AG08396 (cell line): ENCODE measurements around the gene TRIM41.
"Not testable (repeated sequence)": the region's sequence is repeated elsewhere in the genome, so short reads cannot be mapped to it uniquely, and the experiment has no call there.

Experiments
- DNase-seq: peaks from one replicate; pipeline ENCODE4 v3.0.0; 2012; ENCODE audit warnings: low spot score, mixed read lengths

The TRIM41 gene

DNA sequence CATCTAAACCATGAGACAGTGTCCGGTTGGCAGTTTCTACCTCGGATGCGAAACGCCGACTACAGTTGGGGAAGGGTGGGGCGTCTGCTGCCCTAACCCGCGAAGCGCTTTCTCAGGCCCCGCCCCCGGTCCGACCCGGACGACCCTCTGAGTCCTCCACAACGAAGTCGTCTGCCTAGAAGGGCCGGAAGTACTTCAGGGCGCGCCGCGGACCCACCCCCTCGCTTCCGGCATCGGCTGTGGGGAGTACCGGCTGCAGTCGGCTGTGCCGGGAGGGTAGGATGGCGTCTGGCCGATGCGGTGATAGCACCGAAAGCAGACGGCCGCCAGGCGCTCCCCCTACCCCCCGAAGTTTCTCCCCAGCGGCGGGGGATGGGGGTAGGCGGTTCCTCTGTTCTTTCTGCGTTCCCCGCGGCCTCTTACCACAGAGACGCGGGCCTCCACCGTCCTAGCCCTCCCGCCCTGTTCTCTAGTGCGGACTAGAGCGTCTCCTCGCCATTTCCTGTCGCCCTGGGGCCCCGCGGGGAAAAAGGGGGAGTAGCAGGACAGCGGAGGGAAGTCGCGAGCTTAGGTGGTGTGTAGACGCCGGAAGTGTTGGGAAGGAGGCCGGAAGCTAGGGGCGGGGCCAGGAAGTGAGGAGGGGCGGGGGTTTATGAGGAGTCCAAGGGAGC, at the start of gene TRIM41:
TSS of gene TRIM41 (plus strand) at position 224 of the 671 bp plus-strand sequence. CDS start 719 bp downstream, outside the sequence.
- DNase-seq = peak; percentile 92

GRCh38 chr5:181173420-181174342, 49.4 kb upstream of the TRIM41 start:
- DNase-seq = peak; percentile 54

DNA sequence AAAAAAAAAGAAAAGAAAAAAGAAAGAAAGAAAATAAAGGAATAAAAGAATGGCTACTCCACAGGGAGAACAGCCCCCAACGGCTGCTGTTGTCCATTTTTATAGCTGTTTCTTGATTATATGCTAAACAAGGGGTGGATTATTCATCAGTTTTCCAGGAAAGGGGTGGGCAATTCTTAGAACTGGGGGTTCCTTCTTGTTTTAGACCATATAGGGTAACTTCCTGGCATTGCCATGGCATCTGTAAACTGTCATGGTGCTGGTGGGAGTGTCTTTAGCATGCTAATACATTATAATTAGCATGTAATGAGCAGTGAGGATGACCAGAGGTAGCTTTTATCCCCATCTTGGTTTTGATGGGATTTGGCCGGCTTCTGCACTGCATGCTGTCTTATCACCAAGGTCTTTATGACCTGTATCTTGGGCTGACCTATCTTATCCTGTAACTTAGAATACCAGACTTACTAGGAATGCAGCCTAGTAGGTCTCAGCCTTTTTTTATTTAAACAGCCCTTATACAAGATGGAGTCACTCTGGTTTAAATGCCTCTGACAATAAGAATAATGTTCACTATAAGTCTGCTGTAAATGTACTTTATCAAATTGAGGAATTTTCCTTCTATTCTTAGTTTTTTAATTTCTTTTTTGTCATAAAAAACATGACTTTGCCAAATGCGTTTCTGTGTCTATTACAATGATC, 46.7 kb upstream of the TRIM41 start:
- no peak for DNase-seq

DNA sequence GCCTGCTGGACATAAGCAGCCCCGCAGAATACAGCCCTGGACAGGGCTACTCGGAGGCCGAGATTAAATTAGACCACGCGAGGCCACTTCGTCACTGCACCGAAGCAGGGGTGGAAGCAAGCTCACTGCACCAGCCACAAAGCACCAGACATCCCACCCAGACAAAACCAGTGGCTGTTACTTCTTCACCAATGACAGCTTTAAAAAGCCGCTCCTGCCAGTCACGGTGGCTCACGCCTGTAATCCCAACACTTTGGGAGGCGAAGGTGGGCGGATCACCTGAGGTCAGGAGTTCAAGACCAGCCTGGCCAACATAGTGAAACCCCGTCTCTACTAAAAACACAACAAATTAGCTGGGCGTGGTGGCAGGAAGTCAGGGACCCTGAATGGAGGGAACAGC, 45.5 kb upstream of the TRIM41 start:
- DNase-seq = not testable (repeated sequence)

DNA sequence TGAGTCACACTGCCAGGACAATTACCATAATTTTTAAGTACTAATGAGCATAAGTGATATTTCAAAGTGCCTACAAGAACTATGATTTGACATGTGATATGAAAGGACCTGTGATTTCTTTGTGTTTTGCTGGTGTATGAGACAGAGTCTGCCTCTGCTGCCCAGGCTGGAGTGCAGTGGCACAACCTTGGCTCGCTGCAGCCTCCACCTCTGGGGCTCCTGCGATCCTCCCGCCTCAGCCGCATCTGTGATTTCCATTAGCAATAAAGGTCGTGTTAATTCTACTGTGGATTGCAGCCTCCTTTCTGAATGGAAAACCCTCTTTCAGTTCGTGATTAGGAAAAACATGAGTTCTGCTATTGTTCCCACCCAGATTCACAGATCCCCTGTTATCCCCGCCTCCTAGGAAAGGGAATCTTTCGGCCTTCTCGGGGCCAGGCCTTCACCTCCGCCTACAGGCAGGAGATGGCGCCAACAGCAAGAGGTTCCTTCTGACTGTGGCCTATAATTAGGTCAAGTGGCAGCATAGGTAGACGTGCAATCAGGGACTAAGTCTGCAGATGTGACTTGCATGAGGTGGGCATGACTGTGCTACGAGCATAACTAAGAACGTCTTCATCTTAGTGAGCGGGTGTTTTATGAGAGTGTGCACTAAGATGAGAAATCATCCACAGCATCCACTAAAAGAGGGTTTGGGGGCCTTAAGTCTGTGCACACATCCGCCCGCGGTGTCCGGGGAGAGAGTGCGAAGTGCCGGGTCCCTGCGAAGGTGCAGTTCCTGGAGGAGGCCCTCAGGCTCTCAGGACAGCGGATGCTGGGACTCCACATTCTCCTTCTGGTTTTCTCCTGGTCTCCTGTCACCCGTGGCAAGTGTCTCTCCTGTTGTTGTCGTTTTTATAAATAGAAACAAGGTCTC, 41.2 kb upstream of the TRIM41 start:
- DNase-seq = peak; percentile 61

DNA sequence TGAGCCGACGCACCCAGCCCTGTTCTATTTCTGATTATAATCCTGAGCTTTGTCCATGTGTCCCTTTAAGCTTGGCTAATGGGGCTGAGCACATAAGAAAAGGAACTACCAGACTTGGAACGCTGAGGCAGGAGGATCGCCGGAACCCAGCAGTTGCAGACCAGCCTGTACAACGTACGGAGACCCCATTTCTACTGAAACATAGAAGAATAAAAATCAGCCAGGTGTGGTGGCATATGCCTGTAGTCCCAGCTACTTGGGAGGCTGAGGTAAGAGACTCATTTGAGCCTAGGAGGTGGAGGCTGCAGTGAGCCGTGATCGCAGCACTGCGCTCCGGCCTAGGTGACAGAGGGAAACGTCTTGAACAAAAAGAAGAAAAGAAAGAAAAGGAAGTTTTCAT, 40.4 kb upstream of the TRIM41 start:
- no peak for DNase-seq

GRCh38 chr5:181184845-181185216, 38.2 kb upstream of the TRIM41 start:
- no peak for DNase-seq

- no peak for DNase-seq
Measured at GRCh38 chr5:181185560-181185959, 37.5 kb upstream of the TRIM41 start.

DNA sequence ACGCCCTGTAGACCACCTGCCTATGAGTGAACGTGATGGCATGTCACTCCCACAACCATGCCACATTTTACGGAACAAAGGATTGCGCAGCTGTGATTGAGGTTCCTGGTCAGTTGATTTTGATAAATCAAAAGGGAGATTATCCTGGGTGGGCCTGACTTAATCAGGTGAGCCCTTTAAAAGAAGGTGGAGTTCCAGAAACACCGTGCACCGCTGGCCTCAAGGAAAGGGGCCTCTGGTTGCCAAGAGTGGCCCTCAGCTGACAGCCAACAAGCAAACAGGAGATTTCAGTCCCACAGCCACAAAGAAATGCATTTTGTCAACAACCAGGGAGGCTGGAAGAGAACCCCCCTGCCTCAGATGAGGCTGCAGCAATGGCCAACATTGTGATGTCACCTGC, 37.1 kb upstream of the TRIM41 start:
- no peak for DNase-seq

DNA sequence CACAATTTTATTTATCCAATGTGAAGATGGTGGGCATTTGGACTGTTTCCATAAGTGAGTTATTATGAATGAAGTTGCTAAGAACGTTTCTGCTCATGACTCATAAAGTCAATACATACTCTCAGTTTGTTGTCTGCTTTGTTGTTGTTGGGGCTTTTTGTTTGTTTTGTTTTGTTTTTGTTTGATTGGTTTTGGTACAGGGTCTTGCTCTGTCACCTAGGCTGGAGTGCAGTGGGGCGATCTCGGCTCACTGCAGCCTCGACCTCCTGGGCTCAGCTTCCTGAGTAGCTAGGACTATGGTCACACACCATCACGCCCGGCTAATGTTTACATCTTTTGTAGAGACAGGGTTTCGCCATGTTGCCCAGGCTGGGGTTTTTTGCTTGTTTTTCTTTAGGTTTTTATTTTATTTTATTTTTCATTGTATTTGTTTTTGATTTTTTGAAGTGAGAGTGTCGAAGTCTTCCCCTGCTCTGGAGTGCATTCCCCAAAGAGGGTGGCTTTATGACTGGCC, 36.0 kb upstream of the TRIM41 start:
- no peak for DNase-seq

DNA sequence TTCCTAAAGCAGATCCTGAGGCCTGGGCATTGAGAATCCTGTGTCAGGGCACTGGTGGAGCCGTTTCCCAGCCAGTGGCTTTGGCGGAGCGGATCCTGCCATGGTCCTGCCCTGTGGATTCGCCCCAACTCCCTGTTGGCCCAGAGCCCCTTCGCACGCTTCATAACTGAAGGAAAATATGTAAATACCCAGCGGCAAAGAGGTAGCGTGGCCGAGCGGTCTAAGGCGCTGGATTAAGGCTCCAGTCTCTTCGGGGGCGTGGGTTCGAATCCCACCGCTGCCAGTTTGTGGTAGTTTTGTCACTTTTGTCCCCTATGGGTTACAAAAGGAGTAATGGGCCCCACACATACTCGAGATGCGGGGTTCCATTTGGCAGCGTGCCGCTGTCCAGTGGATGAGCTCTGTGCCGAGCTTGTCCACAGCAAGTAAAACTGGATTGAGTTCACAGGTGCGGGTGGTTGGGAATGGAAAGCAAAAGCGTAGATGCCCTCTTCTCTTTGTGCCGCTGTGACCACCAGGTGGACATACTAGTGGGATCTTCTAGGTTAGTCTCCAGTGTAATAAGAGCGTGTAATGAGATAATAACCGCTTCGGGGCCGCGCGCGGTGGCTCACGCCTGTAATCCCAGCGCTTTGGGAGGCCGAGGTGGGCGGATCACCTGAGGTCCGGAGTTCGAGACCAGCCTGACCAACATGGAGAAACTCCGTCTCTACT, 35.4 kb upstream of the TRIM41 start:
- DNase-seq = peak; percentile 75

DNA sequence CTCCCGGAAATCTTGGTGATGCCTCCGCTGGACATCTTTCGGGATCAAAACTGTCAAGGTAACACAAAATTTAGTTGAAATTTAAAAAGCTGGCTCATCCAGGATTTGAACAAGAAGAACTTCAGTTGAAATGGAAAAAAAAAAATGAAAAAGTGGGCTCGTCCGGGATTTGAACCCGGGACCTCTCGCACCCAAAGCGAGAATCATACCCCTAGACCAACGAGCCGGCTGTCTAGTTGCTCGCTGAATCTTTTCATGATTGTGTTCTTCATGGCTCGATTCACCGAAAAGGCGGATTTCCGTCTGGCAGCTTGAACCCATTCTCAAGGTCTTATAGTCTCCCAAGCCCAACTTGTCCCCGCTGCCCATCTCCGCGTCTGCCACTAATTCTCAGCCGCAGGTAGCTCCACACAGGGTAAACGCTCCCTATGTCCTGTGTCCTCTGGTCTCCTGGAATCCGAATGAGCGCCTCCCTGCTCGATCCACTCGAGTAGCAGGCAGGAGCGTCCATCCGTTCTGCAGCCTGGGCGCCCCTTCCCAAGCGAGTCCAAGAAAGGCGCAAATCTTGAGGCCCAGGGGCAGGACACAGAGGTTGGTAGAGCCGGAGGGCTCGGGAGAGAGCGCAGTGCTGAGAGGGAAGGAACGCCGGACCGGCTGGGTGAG, 34.2 kb upstream of the TRIM41 start:
- no peak for DNase-seq

- no peak for DNase-seq
Measured at GRCh38 chr5:181189363-181189961, 33.6 kb upstream of the TRIM41 start.

DNA sequence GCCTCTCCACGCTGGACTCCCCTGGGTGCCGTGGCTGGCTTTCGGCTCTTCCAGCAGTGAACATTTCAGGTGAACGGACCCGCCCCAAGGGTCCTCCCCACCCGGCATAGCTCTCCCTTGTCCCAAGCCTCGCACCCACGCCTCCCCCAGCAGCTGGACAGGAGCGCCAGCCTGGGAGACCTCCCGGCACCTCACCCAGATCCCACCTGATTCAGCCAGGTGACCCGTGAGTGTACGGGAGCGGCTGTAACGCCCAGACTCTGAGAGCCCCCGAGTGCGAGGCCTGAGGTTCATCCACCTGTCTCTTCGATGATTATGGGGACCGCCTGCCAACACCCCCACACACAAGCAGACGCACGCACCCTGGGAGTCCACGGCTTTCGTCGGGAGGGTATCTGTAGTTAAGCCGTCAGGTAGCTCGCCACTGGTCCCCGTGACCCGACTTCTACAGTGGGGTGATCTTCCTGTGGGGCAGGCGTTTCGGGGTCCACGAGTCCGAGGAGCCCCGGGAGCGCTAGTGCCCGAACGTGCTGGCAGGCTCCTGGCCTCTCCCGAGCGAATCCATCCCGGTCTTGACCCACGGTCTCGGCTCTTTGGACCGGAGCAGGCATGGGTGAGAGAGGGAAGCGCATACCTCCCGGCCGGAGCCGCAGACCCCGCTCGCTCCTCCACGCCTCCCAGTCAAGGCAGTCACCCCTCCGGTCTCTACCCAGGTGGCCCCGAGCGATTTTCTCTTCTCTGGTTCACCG, 32.9 kb upstream of the TRIM41 start:
- DNase-seq = no peak

GRCh38 chr5:181190711-181191525, 32.2 kb upstream of the TRIM41 start:
- DNase-seq = no peak

DNA sequence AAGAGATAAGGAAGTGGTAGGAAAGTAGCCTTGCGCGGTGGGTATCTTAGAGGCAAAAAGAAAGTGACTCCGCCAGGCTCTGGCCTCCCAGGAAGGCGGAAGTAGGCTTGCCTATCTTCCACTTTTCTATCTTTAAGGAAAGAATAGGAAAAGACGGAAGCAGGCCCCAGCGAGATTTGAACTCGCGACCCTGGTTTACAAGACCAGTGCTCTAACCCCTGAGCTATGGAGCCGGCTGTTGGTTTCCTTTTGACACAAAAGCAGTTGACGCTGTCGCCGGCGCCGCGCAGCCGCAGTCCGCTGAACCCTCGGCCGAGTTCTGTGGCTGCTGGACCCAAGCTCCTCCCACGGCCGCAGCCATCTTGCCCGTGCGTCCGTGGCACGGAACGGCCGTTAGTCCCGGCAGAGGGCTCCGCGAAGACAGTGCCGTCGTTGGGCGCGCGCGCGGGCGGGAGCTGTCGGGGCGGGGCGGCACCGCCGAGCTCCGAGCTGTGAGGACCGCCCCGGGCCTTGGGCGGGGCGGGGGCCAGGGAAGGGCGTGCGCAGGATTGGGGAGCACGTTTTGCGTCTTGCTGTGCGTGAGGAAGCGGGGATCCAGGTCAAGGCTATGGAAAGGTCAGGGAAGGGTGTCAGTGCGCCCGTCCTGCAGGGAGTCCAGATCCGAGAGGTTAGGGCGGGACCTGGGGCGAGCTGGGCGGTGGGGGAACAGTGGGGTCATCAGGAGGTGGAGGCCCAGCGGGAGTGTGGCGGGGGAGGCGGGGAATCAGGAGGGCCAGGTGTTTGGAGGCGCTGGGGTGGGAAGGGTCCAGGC, 31.4 kb upstream of the TRIM41 start:
- DNase-seq = peak; percentile 96

DNA sequence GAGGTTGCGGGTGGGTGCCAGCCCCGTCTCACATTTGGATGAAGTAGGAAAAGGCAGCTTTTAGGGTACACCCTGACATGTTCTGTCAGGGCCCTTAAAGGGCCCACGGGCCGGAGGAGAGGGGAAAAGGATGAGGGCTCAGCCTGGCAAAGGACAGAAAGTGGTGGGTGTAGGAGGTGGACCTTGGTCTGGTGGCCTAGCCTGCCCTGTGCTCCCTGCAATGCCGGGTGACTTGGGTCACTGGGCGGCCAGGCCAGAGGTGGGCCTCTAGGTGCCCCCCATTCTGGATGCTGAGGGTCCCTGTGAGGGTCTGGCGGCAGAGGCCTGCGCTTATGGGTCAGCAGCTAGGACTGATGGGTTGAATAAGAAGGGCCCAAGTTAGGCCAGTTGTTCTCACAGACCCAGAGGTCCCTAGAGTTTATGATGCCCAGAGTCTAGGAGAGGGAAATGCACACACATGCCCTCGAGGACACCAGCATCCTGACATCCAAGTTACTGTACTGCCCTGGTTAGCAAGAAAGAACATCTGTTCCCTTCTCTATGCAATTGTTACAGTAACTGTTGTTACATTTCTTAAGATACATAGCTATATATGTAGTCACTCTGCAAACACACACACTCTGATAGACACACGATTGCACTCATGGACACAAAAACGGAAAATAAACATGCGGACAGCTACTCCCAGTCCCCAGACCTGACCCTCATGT, 30.6 kb upstream of the TRIM41 start:
- no peak for DNase-seq
